GM12892 (cell line): ENCODE data around the gene OCSTAMP.

Experiments
- DNase-seq: peaks from one replicate; pipeline ENCODE4 v3.0.0; 2011; ENCODE audit not compliant: insufficient read length
- FAIRE-seq: peaks from 2 replicates; lab custom pipeline; 2011; peaks lifted over from hg19 to GRCh38; lab: Jason Lieb, UNC
- POLR2A ChIP-seq: IDR thresholded peaks from 2 replicates; pipeline ENCODE4 v1.6.1; 2011; ENCODE audit warnings: low read depth, low read length, control low read depth
- POLR2AphosphoS5 ChIP-seq: IDR thresholded peaks from 2 replicates; pipeline ENCODE4 v1.6.1; 2011; ENCODE audit warnings: low read depth, low read length, control low read depth
- TAF1 ChIP-seq: IDR thresholded peaks from 2 replicates; pipeline ENCODE4 v1.6.1; 2011; ENCODE audit warnings: low read depth, mild to moderate bottlenecking, control low read depth, low read length, borderline replicate concordance

The OCSTAMP gene

DNA sequence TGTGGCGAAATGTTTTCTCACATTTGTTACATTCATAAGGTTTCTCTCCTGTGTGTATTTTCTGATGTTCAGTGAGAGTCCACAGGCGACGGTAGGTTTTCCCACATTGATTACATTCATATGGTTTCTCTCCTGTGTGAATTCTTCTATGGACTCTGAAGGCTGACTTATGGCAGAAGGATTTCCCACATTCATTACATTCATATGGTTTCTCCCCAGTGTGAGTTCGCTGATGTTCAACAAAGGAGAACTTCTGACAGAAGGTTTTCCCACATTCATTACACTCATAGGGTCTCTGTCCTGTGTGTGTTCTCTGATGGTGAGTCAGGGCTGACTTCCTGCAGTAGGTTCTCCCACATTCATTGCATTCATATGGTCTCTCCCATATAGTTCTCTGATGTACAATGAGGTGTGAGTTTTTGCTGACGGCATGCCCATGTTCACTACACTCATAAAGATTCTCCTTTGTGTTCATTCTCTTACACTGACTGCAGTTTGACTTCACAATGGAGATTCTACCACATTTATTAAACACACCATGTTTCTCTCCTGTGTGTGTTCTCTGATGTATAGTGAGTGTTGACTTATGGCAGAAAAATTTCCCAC lies 49.0 kb downstream of the OCSTAMP start:
- DNase-seq: no peak
- TF ChIP-seq POLR2A (no peak), POLR2AphosphoS5 (no peak), TAF1 (no peak)
- no peak for FAIRE-seq

DNA sequence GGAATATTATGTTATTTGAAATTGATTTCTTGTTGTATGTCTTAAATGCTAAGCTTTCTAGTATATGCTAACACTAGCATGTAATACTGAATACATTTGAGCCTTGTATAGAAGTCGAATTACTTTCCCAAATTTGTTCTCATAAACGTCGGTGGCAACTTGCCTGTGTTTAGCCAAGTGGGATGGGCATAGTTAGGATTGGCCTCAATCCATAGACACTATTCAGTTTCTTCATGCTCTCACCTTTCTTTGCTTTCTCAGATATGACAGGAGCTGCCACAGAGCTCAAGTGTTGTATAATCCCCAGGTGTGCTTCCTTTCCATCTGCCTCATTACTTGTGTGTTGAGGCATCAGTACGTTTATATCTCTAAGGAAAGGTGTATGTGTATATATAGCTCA lies 56.4 kb downstream of the OCSTAMP start:
- FAIRE-seq: no peak
- no peak for DNase-seq
- TF ChIP-seq POLR2AphosphoS5 (no peak), TAF1 (no peak), POLR2A (no peak)

DNA sequence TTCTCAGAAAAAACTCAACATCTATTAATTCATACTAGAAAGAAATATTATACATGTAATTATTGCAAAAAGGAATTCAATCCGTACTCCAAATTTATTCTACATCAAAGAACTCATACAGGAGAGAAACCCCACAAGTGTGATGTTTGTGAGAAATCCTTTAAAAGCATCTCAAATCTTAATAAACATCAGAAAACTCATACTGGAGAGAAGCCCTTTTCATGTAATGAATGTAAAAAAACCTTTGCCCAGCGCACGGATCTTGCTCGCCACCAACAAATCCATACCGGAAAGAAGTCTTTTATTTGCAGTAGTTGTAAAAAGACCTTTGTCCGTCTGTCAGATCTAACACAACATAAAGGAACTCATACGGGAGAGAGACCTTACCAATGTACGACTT lies 59.1 kb downstream of the OCSTAMP start:
- TF ChIP-seq TAF1 (no peak), POLR2AphosphoS5 (no peak), POLR2A (no peak)

More for the DNA sequence above, 59.1 kb downstream of the OCSTAMP start:
- no peak for FAIRE-seq
- no peak for DNase-seq
